Measurements from ENCODE around the gene HS3ST6. TPM values are rescaled to one million over a fixed set of nuclear protein-coding genes. Genes with fewer than 3 reads are reported as not detected.

The HS3ST6 gene
- total and polyA plus RNA-seq, 2 of the 13 experiments (the other 11 are each of a cell fraction or from before 2014, with no cell fraction given) = not detected

GRCh38 chr16:1964506-1965395, 46.5 kb upstream of the HS3ST6 start, which contains the start of gene RPS2 (continued):
- peak; percentile 92 for TF ChIP-seq MAX (IDR thresholded peaks at IDR 0.05)

GRCh38 chr16:1963806-1964505, 45.7 kb upstream of the HS3ST6 start:
- Histone ChIP-seq H3K4me2 (ENCODE audit: low read depth, low read length) (peak overlapping the region; percentile 94), H3K36me3 (replicated peaks in 1 of 2; ENCODE audit: control insufficient read depth in 1 of 2, insufficient read depth in 2 of 2, low read length in 2 of 2) (peaks cover 3 to 19% of the 10 kb centered on the region in 2 experiments; a peak in 3 of 5 replicates), H3K27ac (ENCODE audit: extremely low read length, insufficient read depth, low read length) (peak overlapping the region; percentile 88), H3K9me3 (ENCODE audit: low read length) (no peaks in the 10 kb centered on the region), H3K4me1 (ENCODE audit: insufficient read depth, low read length) (peaks cover 46% of the 10 kb centered on the region), H3K27me3 (ENCODE audit: control insufficient read depth in 1 of 2, insufficient read depth in 2 of 2, low read length in 2 of 2) (no peaks in the 10 kb centered on the region; a peak in 1 of 5 replicates), H3K79me2 (ENCODE audit: insufficient read depth, low read length) (peaks cover 43% of the 10 kb centered on the region), H4K20me1 (ENCODE audit: insufficient read depth, low read length) (peaks cover 34% of the 10 kb centered on the region), H3K4me3 (replicated peaks in 1 of 3; ENCODE audit: insufficient read depth in 1 of 3, low read depth in 2 of 3, low read length in 3 of 3) (peak overlapping the region; percentile 84 to 94 (median 92)), H3K9ac (ENCODE audit: insufficient read depth, low read depth, low read length) (peak overlapping the region; percentile 92), H2AFZ (ENCODE audit: low read length) (no peak overlapping the region)
- intact Hi-C loops (cut with micrococcal nuclease; ENCODE audit: unreplicated experiment) = no loop called here
- FAIRE-seq (no peak), DNase-seq (ENCODE audit: low spot score) (no peak), ATAC-seq (no peak)
- in situ Hi-C loops (cut with HindIII; ENCODE audit: extremely low pct_ligation_motif_present, low pct_unique_long_range_greater_than_20kb) = no loop called here
- BruUV-seq (replicated peaks) = no TSS peak
- POLR2A ChIA-PET = interaction anchor here (0.5 to 7.4 kb wide), 48 partner anchors 8 to 288 kb away, joined by 3 to 139 read pairs (median 8); partner anchors contain the start of genes ECI1, EME2, FAHD1 and GFER
- WGBS (ENCODE audit: low lambda C conversion rate) = 2% methylated on average over 29 of the region's 44 CpGs
- CTCF ChIA-PET (ENCODE audit: low intra/inter-chr PET ratio, low total read pairs) = no interaction called here
- TF ChIP-seq ZNF781 (CRISPR knock-in tag; IDR thresholded peaks at IDR 0.05; ENCODE audit: borderline replicate concordance, not compliant biosample characterization) (peak; percentile 68), POLR2A (IDR thresholded peaks at IDR 0.05; ENCODE audit: insufficient read depth in 1 of 2, low read depth in 2 of 2, low read length in 2 of 2) (0 out of 4 replicates have a peak, but pooled peaks of 1 of the 2 experiments have one; percentile 24), ZNF670 (CRISPR knock-in tag; IDR thresholded peaks at IDR 0.05; ENCODE audit: borderline replicate concordance) (0 out of 2 replicates have a peak, but pooled peaks have one; percentile 44), MAZ (IDR thresholded peaks at IDR 0.05; ENCODE audit: borderline replicate concordance, low read depth, low read length) (no peak), MAZ (CRISPR knock-in tag; IDR thresholded peaks at IDR 0.05; ENCODE audit: low read depth) (peak; percentile 31; the same call in 1 of the 2 replicates), ZMAT3 (CRISPR knock-in tag; conservative IDR thresholded peaks at IDR 0.05) (no peak; the same call in 1 of the 2 replicates), UBTF (CRISPR knock-in tag; IDR thresholded peaks at IDR 0.05) (peak; percentile 35; the same call in 1 of the 2 replicates), HOXA7 (CRISPR knock-in tag; IDR thresholded peaks at IDR 0.05) (0 out of 2 replicates have a peak, but pooled peaks have one; percentile 56), POGK (CRISPR knock-in tag; conservative IDR thresholded peaks at IDR 0.05) (no peak; the same call in 1 of the 2 replicates), FOXK1 (CRISPR knock-in tag; IDR thresholded peaks at IDR 0.05; ENCODE audit: borderline replicate concordance, low read depth) (no peak), MXI1 (IDR thresholded peaks at IDR 0.05; ENCODE audit: borderline replicate concordance, low read depth, low read length) (peak; percentile 32; the same call in 1 of the 3 replicates), RBM22 (optimal IDR thresholded peaks at IDR 0.05; ENCODE audit: low read length) (peak; percentile 63), NONO (IDR thresholded peaks at IDR 0.05) (no peak), NONO (CRISPR knock-in tag; conservative IDR thresholded peaks at IDR 0.05) (0 out of 2 replicates have a peak, but pooled peaks have one; percentile 8), SIN3A (IDR thresholded peaks at IDR 0.05; ENCODE audit: borderline replicate concordance, low read depth, low read length) (peak; percentile 38; the same call in 1 of the 2 replicates)
